Mucosa of gallbladder (tissue), 1 donor: ENCODE measurements around the gene SRRD. TPM values are rescaled to one million over a fixed set of nuclear protein-coding genes. Genes with fewer than 3 reads are reported as not detected.

Experiments
- total RNA-seq: library from RNA; stranded (reverse); gene quantifications from one replicate; pipeline ENCODE4 v1.2.1, GENCODE V29; 2021
- donor health status: DM: no; HTN: no; CAD: no.

Gene SRRD
- total RNA-seq, 1 donor from 2014 or later = 18.4 TPM

Other genes starting within 250 kb of the SRRD start
- gene ASPHD2, start 54.6 kb upstream of the SRRD start, total RNA-seq = 5.5 TPM
- gene HPS4, start 94 bp upstream of the SRRD start, total RNA-seq = 28.3 TPM
- 34.2 TPM for gene TFIP11, start 28.6 kb downstream of the SRRD start, total RNA-seq
- gene TPST2, start 106.3 kb downstream of the SRRD start, total RNA-seq = 56.0 TPM
- gene CRYBB1, start 134.2 kb downstream of the SRRD start, total RNA-seq = 0.37 TPM
- gene CRYBA4, start 138.1 kb downstream of the SRRD start, total RNA-seq = not detected
- 2.7 TPM for gene MIAT, start 173.7 kb downstream of the SRRD start, total RNA-seq